ENCODE results near the gene NAA40.
A peak's percentile ranks its signal among the peaks of the same experiment; 100 is the strongest.

NAA40 gene

DNA sequence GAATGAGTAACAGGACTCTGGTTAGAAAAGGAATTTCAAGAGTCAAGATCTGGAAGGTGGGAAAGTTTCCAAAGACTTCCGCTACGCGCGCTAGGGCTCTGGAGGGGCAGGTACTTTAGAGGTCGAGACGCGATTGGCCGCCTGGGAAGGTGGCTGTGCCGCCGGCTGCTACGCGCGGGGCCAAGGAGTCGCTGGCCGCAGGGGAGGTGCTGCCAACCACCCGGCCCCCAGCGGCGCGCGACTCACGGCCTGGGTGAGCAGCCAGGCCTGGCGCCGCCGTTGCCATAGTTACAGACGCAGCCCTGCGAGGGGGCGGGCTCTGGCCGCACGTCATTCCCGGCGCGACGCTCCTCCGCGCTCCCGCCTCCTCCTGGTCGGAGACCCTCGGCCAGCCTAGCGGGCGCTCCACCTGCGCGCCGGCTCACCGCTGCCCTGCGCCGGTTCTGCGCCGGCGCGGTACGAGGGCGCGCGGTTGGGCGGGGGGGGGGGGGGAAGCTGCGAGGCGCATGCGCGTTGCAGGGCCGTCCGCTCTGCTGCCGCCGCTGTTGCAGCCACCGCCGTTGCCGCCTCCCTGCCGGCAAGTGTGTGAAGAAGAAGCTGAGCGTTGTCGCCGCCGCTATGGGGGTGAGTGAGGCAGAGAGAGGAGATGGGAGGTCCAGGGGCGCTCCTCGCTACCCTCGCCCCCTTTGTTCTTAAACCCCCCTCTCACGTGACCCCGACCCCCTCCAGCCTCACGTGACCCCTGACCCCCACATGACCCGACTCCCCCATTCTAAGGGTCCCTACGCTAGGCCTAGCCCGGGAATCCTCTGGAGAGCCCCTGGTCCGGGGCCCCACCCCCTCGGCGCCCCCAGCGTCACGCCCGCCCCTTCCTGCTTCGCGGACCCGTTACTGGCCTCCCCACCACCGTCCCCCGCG lies at the start of gene NAA40:
TSS of gene NAA40 (plus strand) at position 524 of the 918 bp plus-strand sequence. CDS start at position 619, 95 bp downstream.
- peak; percentile 80 to 83 for DNase-seq (ENCODE audit: low read depth in 2 of 2)

DNA sequence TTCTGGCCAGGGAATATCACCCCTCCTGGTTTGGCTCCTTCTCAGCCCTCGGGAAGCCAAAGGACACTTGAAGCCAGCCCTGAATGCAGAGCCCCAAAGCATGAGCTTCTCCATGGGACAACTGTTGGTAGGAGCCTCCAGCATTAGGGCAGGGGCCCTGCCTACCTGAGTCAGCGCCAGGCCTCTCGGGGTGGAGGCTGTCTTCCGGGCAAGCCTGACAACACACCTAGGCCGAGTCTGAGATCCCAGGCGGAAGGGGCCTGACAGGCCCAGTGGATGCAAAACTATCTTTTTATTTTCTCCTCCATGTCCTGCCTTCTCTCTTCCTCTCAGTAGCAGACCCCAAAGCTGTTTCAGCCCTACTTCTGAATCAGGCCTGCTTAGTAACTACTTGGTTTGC lies 49.5 kb upstream of the NAA40 start:
- DNase-seq (ENCODE audit: low read depth in 2 of 2) = no peak

DNA sequence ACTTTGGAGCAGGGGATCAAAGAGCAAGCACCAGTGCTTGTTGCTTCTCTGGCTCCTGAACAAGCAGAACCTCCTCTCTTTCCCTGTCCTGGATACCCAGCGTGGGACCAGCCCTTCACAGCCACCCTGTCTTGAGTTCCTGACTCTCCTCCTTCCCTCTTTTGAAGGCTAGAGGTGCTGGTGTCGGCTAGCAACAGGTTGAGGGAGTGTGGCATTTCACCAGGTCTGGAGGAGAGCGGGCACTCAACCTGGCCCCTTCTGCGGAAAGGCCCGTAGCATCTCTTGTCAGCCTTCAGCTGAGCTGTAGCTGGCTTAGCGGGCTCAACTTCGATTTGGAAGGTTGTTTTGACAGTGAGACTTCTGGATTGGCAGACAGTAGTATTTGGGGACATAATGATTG lies 48.4 kb upstream of the NAA40 start:
- no peak for DNase-seq (ENCODE audit: low read depth in 2 of 2)

DNA sequence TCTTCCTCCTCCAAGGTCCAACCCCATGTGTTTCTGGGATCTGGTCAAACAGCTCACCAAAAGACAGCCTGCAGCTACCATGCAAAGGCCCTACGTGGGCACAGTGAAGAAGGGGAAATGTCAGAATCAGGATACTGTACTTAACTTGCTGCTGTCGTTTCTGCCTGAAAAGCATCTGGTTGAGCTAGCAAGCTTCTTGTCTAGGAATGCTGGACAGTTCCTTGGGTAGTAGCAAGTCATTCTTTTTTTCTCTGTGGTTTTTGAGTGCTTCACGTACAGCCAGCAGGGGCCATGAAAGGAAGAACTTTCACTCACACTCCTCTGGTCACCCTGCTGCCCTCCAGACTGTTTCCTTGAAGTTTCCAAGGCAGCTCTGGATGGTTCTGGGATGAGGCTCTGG lies 46.6 kb upstream of the NAA40 start:
- DNase-seq (ENCODE audit: low read depth in 2 of 2) = no peak

DNA sequence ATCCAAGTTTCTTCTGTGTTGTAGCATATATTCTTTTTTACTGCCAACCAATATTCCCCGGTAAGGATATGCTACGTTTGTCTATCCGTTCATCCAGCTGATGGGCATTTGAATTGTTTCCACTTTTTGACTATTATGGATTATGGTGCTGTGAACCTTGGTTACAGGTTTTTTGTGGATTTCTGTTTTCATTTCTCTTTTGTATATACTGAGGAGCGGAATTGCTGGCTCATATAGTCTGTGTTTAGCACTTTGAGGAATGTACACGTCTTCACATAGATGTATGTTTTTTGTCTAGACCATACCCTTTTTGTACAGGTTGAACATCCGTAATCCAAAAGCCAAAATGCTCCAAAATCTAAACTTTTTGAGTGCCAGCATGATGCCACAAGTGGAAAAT lies 45.4 kb upstream of the NAA40 start:
- no peak for DNase-seq (ENCODE audit: low read depth in 2 of 2)

DNA sequence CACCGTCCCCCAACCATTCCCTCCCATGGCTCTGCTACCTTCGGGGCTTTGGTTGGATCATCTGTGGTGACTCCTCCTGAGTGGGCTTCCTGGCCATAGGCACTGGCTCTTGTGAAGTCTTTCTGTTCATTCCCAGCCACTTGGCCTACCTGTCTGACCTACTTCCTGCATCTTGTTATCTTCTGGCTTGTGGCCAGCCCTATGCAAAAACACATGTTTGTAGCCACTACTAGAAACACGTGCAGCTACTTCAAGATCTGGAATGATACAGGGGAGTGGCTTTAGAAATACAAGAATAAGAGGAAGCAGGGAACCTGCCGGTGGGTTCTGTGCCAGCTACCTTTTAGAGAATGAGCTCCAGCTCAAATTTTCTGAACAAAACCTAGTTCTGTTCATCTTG lies 42.7 kb upstream of the NAA40 start:
- DNase-seq (ENCODE audit: low read depth in 2 of 2) = no peak

DNA sequence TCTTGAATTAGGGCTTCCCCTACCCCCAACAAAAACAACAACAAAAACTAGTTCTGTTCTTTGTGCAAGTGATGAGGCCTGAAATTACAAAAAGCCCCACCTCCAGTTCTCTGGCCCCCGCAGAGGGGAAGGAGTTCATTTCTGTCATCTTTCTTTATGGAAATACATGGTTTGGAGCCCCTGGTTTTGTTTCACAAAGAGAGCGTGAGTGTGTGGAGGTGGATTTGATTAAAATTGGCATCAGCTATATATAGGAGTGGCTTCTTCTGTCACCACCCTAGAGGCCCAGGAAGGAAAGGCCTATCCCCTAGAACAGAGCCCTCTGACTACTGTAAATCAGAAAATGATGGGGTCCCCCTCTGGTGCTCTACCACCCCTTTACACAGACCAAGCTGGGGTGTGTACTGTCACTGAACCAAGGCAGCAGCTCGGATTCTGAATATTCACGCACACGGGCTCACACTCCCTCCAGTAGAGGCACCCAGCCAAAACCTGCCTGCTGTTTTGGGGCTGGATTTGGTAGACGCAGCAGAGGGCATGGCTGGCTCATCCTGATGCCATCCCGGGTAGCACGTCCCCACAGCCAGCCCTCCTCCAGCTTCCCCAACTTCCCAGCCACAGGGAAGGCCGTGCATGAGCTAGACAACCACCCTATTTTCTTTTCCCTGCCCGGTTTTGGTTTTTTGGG lies 41.2 kb upstream of the NAA40 start:
- DNase-seq (ENCODE audit: low read depth in 2 of 2) = no peak

DNA sequence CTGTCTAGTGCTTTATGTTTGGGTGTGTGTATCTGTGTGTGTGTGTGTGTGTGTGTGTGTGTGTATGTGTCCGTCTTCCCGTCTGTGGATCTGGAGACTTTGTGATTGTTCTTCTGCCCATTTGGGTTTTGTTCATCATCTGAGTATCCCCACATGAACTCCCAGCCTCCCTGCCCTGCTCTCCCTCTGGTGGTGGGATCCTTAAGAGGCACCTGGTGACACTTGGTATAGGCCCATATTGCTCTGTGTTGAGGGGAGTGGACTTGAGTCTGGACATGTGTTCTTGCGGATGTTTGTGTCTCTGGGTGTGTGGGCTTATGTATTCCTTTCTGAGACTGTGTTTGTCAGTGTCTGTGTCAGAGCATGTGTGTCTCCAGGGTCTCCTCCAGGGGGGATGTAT lies 37.1 kb upstream of the NAA40 start:
- DNase-seq (ENCODE audit: low read depth in 2 of 2) = no peak

DNA sequence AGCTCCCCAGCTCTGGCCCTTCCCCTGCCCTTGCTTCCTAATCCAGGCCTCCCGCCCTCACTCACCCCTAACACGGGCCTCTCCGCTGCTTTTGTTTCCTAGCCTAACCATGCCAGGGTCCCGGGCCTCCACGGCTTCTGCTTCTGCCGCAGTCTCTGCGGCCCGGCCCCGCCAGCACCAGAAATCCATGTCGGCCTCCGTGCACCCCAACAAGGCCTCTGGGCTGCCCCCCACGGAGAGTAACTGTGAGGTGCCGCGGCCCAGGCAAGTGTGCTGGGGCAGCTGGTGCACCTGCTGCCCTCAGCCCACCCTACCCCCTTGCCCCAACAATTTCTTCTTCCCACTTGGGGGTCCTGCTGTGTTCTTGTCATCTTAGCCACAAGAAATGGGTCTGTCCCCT lies 34.9 kb upstream of the NAA40 start:
- no peak for DNase-seq (ENCODE audit: low read depth in 2 of 2)

DNA sequence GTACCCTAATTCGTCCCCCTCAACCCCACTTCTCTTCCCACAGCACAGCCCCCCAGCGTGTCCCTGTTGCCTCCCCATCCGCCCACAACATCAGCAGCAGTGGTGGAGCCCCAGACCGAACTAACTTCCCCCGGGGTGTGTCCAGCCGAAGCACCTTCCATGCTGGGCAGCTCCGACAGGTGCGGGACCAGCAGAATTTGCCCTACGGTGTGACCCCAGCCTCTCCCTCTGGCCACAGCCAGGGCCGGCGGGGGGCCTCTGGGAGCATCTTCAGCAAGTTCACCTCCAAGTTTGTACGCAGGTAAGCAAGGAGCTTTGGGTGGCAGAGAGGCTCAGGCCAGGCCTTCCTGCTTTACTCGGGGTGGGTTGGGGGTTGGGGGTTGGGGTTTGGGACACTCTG lies 34.1 kb upstream of the NAA40 start:
- DNase-seq (ENCODE audit: low read depth in 2 of 2) = no peak

DNA sequence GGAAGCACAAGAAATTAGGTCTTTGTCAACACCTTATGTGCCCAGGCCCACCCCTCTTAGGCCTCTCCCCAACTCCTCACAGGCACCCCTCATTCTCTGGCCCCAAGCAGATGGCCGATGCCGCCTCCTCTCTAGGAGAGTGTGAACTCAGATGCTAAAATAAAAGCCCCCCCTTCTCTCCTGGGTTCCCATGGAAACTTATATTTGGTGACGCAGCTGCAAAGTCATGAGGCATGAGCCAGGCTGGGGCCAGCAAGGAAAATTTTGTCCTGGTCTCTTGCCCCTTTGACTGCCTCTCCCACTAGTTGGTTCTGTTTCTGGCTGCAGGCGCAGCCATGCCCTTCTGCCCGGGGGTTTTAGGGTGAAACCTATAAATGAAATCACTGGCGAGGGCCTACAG lies 33.6 kb upstream of the NAA40 start:
- DNase-seq (ENCODE audit: low read depth in 2 of 2) = no peak

DNA sequence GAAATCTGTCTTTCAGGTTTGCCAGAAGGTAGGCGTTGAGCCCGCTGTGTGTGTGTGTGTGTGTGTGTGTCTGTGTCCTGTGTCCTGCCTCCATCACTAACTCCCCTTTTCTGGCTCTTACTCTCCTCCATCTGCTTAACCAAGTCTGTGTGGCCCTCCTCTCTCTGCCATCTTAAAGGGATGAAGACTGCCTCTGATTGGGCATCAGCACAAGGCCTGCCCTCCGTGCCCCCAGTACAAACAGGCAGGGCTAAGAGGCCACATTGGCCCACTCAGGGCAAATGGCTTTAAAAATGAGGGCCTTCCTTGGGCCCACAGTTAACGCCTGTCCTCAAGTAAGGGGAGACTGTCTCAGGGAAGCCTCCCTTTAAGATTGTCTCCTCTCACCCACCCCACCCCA lies 32.7 kb upstream of the NAA40 start:
- no peak for DNase-seq (ENCODE audit: low read depth in 2 of 2)

DNA sequence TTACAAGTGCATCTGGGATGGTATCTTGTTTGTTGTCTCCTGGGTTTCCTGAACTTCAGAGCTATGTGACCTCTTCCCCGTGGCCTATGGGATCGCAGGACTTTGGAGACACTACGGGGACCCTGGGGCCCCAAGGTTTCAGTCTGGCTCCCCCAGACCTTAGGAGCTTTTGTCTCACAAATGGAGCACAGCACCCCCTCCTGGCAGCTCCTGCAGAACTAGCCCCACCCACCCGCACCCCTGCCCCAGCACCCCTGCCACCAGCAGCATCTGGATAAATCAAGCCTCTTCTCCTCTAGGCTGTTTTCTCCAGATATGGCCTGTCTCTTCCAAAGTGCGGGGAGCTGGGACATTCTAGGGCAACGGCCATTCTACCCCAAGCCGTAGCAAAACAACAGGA lies 32.2 kb upstream of the NAA40 start:
- DNase-seq (ENCODE audit: low read depth in 2 of 2) = no peak

DNA sequence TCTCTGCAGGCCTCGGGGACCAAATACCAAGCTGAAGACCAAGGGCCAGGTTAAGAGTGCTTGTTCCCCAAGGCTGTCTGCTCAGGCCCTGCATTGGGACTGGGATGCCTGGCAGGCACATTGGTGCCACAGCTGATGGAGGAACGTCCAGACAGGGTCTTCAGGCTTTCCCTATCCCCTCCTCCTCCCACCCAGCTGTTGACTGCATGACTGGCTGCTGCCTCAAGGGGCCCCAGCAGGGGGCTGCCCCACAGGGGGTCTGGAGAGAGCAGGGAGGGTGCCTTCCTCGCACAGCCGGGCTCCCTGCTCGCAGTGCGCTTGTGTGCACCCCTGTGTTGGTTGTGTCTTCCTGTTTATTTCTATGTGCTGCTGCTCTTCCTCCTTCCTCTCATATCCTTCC lies 31.7 kb upstream of the NAA40 start:
- no peak for DNase-seq (ENCODE audit: low read depth in 2 of 2)

DNA sequence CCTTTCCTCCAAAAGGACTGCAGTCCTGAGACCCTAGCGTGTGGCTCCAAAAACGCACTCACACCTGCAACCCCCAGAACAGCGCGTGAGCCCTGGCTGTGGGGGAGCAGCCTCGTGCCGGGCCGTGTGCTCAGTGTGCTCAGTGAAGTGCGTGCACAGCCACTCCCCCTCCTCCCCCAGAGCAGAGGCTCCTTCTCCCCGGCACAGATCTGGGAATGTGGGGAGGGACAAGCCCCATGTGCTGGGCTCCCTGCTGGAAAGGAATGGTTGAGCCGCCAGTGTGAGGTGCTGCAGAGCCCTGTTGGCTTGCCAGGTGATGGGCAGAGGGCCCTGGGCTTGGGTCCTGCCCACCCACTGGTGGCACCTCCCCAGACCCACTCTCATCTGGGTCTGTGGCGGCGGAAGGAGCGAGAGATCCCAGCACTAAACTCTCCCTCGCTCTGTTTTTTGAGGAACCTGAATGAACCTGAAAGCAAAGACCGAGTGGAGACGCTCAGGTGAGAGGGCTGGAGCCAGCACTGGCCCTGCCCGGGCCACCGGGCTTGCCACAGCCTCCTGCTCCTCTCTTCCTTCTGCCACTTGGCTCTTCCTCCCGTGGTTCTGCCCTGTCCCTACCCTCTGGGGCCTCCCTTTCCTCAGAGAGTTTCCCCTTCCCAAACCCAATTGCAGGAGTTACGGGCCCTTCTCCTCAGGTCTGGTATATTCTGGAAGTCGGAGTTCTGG lies 30.8 kb upstream of the NAA40 start:
- DNase-seq (ENCODE audit: low read depth in 2 of 2) = no peak

DNA sequence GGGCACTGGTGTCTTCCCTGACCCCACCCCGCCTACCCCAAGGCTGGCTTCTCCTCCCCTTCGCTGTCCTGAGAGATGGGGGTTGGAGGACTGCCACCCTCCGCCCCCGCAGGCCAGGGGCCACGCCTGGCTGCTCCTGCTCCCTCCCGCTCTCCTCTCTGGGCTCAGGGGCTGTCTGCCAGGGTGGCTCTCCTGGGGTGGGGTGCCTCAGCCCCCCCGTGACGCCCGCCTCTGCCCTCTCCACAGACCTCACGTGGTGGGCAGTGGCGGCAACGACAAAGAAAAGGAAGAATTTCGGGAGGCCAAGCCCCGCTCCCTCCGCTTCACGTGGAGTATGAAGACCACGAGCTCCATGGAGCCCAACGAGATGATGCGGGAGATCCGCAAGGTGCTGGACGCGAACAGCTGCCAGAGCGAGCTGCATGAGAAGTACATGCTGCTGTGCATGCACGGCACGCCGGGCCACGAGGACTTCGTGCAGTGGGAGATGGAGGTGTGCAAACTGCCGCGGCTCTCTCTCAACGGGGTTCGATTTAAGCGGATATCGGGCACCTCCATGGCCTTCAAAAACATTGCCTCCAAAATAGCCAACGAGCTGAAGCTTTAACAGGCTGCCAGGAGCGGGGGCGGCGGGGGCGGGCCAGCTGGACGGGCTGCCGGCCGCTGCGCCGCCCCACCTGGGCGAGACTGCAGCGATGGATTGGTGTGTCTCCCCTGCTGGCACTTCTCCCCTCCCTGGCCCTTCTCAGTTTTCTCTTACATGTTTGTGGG lies 30.0 kb upstream of the NAA40 start:
- no peak for DNase-seq (ENCODE audit: low read depth in 2 of 2)

DNA sequence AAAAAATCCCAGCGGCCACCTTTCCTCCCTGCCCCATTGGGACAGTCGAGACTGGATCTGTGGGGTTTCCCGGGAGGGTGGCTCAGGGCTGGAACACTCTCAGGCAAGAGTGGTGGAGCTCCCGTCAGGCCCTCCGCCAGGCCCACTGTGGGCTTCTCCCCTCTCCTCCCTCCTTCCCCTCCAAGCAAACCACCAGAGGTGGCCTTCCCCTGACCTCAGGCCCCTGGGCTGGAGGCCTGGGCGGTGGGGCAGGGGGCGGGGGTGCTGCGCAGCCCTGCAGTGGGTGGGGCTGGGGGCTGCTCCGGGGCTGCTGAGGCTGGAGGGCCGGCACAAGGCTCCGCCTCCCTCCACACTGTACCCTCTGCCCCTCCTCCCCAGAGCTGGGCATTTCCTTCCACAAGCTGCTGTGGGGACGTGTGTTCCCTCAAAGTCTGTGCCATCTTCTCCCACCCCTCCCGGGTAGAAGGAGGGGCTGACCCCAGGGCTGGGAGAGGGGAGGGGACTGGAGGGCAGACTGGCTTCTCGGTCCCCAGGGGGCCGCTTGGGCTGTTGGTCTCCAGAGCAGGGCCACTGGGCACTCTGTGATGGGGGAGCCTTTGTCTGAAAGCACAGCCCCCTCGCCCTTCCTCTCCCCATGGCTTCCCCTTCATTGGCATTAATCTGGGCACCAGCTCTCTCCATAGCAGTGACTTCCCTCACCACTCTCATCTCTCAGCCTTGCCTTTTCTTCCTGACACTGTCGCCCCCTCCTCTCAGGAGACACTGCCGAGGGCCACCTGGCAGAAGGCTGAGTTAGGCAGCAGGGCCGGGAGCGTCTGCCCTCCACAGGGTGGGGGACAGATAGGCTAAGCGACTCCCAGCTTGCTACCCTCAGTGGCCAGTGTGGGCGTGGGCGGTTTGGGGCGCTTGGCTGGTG lies 29.0 kb upstream of the NAA40 start:
- no peak for DNase-seq (ENCODE audit: low read depth in 2 of 2)

DNA sequence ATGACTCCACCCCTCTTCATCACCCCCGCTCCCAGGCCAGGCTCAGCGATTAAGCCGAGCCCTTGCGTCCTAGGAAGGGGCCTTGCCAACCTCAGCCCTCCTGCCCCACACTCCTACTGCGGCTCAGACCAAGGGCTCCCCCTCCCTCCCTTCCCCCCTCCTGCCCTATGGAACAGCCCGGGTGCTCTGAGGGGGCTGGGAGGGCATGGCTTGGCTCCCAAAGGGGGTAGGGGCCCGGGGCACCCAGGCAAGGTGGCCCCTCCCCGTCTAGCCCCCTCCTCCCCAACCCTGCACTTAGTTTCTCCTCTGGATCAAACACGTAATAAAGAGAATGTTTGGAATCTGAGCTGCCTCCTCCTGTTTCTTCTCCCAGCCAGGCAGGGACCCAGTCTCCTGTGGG lies 28.1 kb upstream of the NAA40 start:
- no peak for DNase-seq (ENCODE audit: low read depth in 2 of 2)

DNA sequence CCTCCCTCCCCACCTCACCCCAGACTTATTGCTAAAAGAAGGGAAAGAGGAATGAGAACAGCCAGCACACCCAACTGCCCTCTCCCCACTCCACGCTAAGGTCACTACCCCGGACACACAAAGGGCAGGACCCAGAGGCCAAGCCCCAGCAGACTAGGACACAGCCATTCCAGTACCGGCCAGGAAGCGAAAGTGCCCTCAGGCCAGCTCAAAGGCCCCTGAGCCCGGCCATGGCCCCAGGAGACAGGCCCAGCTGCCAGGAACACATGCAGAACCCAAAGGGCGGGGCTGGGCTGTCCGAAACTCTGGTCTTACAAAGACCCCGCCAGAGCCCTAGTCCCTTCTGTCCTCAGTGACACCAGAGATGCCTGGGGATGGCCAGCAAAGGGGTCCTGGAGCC lies 27.4 kb upstream of the NAA40 start:
- DNase-seq (ENCODE audit: low read depth in 2 of 2) = no peak

DNA sequence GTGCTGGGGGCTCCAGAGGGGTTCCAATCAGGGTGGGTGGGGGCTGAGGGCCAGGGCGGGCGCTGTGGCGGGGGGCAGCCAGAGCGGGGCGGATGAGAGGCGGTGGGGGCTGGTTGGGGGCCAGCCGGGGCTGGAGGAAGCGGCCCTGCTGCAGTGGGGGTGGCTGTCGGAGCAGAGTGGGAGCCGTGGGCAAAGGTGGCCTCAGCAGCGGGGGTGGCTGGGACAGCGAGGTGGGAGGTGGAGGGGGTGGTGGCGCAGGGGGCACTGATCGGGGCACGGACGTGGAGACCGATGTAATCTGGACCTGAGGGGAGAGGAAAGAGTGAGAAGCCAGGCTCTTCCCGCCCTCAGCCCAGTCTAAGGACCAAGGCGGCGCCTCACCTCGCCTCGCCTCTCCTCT lies 26.9 kb upstream of the NAA40 start:
- no peak for DNase-seq (ENCODE audit: low read depth in 2 of 2)

DNA sequence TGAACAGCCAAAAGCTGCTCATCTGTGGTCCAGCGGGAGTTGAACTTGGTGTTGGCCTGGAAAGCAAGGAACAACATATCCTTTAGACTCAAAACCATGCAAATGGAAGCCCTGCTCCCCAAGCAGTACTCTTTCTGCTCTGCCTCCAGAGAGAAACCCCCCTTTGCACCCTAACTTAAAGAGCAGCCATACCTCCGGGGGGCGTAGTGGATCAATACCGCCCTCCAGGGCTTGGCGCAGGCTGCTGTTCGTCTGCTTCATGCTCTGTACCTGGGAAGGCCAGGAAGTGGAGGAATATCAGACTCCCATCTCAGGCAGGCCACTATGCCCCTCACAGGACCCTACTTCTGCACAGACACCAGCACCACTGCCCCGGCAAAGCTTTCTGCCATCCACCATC lies 26.1 kb upstream of the NAA40 start:
- DNase-seq (ENCODE audit: low read depth in 2 of 2) = no peak

Data from activated CD8-positive, alpha-beta memory T cell treated with anti-CD3 and anti-CD28 coated beads for 4 hours (primary cell).